CD4-positive, CD25-positive, alpha-beta regulatory T cell (primary cell): Measurements from ENCODE around the gene S100A7. TPM values are rescaled to one million over a fixed set of nuclear protein-coding genes. Genes with fewer than 3 reads are reported as not detected.
"Not testable (repeated sequence)": the region's sequence is repeated elsewhere in the genome, so short reads cannot be mapped to it uniquely, and the experiment has no call there.

Experiments used
- ATAC-seq, 2 donors: fragments of 150-1000 bp; cut with Tn5 transposase; one replicate each; pipeline ENCODE4 v1.10.0; 2021; ENCODE audit warnings: low read depth in 2 of 2, moderate number of reproducible peaks in 2 of 2, moderate library complexity in 1 of 2
- DNase-seq, 3 donors: peaks; one replicate each; pipeline versions ENCODE4 v3.0.0 to v3.0.0-alpha.2; 2012 to 2022; ENCODE audit warnings: mixed read lengths in 1 of 3
- H3K27ac ChIP-seq: one replicate; pipeline ENCODE4 v1.7.0; 2013; ENCODE audit warnings: mild to moderate bottlenecking, low read length; ENCODE audit not compliant: insufficient read depth, poor library complexity, severe bottlenecking
- H3K27me3 ChIP-seq: one replicate; pipeline ENCODE4 v1.7.0; 2013; ENCODE audit warnings: low read length; ENCODE audit not compliant: control insufficient read depth, insufficient read depth
- H3K36me3 ChIP-seq: one replicate; pipeline ENCODE4 v1.7.0; 2013; ENCODE audit warnings: mild to moderate bottlenecking, low read length, moderate library complexity; ENCODE audit not compliant: control insufficient read depth, insufficient read depth
- H3K4me1 ChIP-seq: 2 replicates; pipeline ENCODE4 v1.7.0; 2013; ENCODE audit warnings: mild to moderate bottlenecking, low read length; ENCODE audit not compliant: insufficient read depth, control insufficient read depth, poor library complexity, severe bottlenecking
- H3K4me3 ChIP-seq: one replicate; pipeline ENCODE4 v1.7.0; 2013; ENCODE audit warnings: low read depth, mild to moderate bottlenecking, low read length, moderate library complexity
- H3K9me3 ChIP-seq, 2 experiments: 1 replicate in 1 of 2; 2 replicates in 1 of 2; pipeline ENCODE4 v1.7.0; 2013; ENCODE audit warnings: low read length in 2 of 2, mild to moderate bottlenecking in 1 of 2, moderate library complexity in 1 of 2; ENCODE audit not compliant: control insufficient read depth in 2 of 2
- H3K27ac Mint-ChIP-seq, 3 donors: one replicate each; pipeline ENCODE4 v1.8.0; 2020 to 2022; ENCODE audit warnings: mild to moderate bottlenecking in 3 of 3, mixed read lengths in 3 of 3, moderate library complexity in 2 of 3
- H3K27me3 Mint-ChIP-seq: one replicate; pipeline ENCODE4 v1.8.0; 2022; ENCODE audit warnings: mild to moderate bottlenecking, mixed read lengths
- H3K36me3 Mint-ChIP-seq: one replicate; pipeline ENCODE4 v1.8.0; 2020; ENCODE audit warnings: mixed read lengths
- H3K4me1 Mint-ChIP-seq, 4 donors: one replicate each; pipeline ENCODE4 v1.8.0; 2020 to 2022; ENCODE audit warnings: mixed read lengths in 4 of 4, mild to moderate bottlenecking in 1 of 4
- H3K4me3 Mint-ChIP-seq, 4 donors: one replicate each; pipeline ENCODE4 v1.8.0; 2020 to 2022; ENCODE audit warnings: mild to moderate bottlenecking in 4 of 4, mixed read lengths in 4 of 4, moderate library complexity in 3 of 4
- H3K9me3 Mint-ChIP-seq, 7 donors: one replicate each; pipeline ENCODE4 v1.8.0; 2020 to 2022; ENCODE audit warnings: mixed read lengths in 7 of 7, mild to moderate bottlenecking in 3 of 7, moderate library complexity in 2 of 7
- polyA plus RNA-seq, 4 donors: library from polyadenylated mRNA; unstranded; fragments of 300-500 nt; fragmentation: Illumina TruSeq; gene quantifications; one replicate each; pipeline ENCODE4 v1.2.3, GENCODE V29; 2021
- total RNA-seq: library from RNA; stranded (reverse); gene quantifications from one replicate; pipeline ENCODE4 v1.2.3, GENCODE V29; 2022

S100A7 gene
- total and polyA plus RNA-seq, 5 donors from 2014 or later: not detected

DNA sequence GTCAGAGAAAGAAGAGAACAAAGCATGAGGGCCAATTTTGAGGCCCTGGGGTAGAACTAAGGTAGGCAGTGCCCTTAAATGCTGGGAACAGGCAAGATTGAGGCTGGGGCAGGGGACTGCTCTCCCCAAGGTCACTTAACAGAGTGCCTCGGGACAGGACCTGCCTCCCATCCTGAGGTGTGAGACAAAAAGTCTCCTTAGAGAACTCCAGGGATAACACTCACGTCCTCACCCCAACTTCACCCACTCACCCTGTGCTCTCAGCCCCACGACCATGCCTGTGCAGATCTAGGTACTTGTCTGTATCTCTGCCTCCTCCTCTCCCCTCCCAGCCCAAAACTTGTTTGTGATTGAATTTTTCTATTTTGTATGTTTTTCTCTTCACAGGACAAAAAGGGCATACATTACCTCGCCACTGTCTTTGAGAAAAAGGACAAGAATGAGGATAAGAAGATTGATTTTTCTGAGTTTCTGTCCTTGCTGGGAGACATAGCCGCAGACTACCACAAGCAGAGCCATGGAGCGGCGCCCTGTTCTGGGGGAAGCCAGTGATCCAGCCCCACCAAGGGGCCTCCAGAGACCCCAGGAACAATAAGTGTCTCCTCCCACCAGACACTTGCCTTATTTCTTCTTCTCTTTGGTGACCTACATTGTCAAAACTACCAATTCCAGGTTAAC, 41.6 kb downstream of the S100A7 start:
- peaks cover 16% of the 10 kb centered on the region for H3K27me3 Mint-ChIP-seq
- H3K4me1 Mint-ChIP-seq, H3K4me1 ChIP-seq, H3K36me3 Mint-ChIP-seq, H3K9me3 Mint-ChIP-seq, ATAC-seq, H3K4me3 Mint-ChIP-seq, H3K27me3 ChIP-seq, H3K27ac Mint-ChIP-seq, H3K4me3 ChIP-seq, DNase-seq, H3K36me3 ChIP-seq, H3K9me3 ChIP-seq, H3K27ac ChIP-seq: not testable (repeated sequence)

DNA sequence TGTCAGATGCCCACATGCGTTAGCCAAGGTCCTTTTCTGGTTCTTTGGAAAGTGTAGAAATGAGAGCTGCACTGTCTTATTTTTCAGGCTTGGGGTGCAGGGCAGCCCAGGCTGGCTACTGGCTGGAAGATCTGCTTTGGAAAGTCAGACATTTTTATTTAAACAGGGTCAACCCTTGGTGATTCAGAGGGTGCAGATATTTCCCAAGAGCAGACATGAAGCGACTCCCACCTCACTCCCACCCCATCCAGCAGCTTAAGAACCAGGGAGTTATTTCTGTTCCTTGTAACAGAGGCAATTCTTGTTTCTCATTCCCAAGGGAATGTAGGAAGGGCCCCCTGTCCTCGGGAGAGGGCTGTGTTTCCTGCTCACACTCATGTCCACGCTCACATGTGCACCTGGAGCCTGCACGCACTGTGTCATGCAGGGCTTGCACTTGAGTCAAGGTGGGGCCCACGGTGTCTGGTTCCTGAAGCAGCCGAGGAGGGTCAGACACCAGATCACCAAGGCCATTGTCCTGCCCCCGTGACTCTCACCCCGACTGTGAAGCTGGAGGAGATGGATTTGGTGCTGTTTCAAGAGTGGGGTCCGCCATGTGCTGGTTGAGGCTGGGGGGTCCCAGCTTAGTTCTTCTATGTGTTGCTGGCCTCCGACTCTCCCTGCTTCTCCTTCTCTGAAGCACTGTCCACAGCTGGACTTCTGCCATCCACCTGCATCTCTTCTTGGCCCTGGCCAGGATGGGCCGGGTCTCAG, 43.1 kb downstream of the S100A7 start:
- Mint-ChIP-seq H3K9me3 (peaks cover 0 to 2% (median 0%) of the 10 kb centered on the region in 7 donors), H3K27me3 (peaks cover 16% of the 10 kb centered on the region), H3K4me1 (no peaks in the 10 kb centered on the region), H3K27ac (no peak overlapping the region), H3K4me3 (no peak overlapping the region), H3K36me3 (no peaks in the 10 kb centered on the region)
- H3K9me3 ChIP-seq: no peaks in the 10 kb centered on the region
- DNase-seq: no peak
- no peak overlapping the region for H3K4me3 ChIP-seq
- no peaks in the 10 kb centered on the region for H3K27me3 ChIP-seq
- no peak for ATAC-seq
- H3K4me1 ChIP-seq: no peaks in the 10 kb centered on the region
- no peaks in the 10 kb centered on the region for H3K36me3 ChIP-seq
- no peak overlapping the region for H3K27ac ChIP-seq

DNA sequence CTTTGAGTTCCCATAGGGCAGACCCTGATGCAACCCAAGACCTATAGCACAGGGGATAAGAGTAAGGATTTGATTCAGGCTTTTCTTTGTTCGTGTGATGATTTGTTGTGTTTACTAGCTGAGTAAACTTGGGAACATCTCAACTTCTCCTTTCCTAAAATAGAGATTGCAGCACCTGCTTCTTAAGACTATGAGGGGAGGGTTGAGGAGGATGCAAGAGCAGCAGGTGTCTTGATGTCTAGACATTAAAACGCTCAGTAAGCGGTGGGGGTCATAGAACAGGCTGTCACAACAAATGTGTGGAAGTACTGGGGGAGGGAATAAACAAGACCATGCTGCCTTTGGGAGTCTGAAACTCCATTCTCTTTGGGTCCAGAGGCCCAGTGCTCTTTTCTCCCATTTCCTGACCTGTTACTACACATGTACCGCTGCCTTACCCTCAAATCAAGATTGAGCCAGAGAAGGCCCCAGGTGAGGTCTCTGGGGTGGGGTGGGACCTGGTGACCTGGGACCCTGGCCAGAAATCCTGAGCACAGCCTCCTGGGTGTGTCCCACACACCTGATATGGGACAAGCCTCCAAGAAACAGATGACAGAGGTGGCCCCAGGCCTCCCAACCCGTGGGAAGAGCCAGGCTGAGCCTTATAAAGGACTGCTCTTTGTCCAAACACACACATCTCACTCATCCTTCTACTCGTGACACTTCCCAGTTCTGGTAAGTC, 44.4 kb downstream of the S100A7 start, which contains the start of gene S100A7A:
TSS of gene S100A7A (plus strand) at position 671 of the 721 bp plus-strand sequence. CDS start 1,563 bp downstream, outside the sequence.
- Histone ChIP-seq H3K36me3 (no peaks in the 10 kb centered on the region), H3K27ac (no peak within 1 kb of the TSS), H3K4me1 (no peaks in the 10 kb centered on the region), H3K4me3 (no peak within 1 kb of the TSS), H3K27me3 (no peaks in the 10 kb centered on the region), H3K9me3 (no peaks in the 10 kb centered on the region)
- Mint-ChIP-seq H3K9me3 (peaks cover 0 to 5% (median 2%) of the 10 kb centered on the region in 7 donors), H3K4me1 (no peaks in the 10 kb centered on the region), H3K27ac (no peak within 1 kb of the TSS), H3K27me3 (peaks cover 16% of the 10 kb centered on the region), H3K36me3 (no peaks in the 10 kb centered on the region), H3K4me3 (no peak within 1 kb of the TSS)
- ATAC-seq (no peak), DNase-seq (no peak)

DNA sequence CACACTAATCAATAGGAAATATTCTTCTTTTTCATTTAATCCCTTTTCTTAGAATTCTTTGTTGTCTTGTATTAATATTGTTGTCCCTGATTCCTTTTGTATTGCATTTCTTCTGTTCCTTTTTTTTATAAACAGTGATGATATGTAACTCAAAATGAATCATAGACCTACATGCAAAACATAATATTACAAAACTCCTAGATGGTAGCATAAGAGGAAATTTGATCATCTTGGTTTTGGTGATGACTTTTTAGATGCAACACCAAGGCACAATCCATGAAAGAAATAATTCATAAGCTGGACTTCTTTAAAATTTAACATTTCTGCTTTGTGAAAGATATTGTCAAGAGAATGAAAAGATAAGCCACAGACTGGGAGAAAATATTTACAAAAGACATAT, 46.5 kb downstream of the S100A7 start:
- ATAC-seq, H3K4me1 Mint-ChIP-seq, H3K27ac ChIP-seq, H3K36me3 ChIP-seq, H3K4me3 Mint-ChIP-seq, H3K4me1 ChIP-seq, H3K27ac Mint-ChIP-seq, H3K4me3 ChIP-seq, DNase-seq, H3K27me3 ChIP-seq, H3K9me3 ChIP-seq, H3K36me3 Mint-ChIP-seq: not testable (repeated sequence)
- peaks cover 0 to 11% (median 2%) of the 10 kb centered on the region in 7 donors for H3K9me3 Mint-ChIP-seq
- peaks cover 20% of the 10 kb centered on the region for H3K27me3 Mint-ChIP-seq

Other genes with a start within 250 kb of the S100A7 start
- gene PRR9, start 243.1 kb downstream of the S100A7 start, total RNA-seq: not detected
- gene PRR9, start 243.1 kb downstream of the S100A7 start, polyA plus RNA-seq: not detected
- gene LORICRIN, start 201.0 kb downstream of the S100A7 start, total RNA-seq: not detected
- gene LORICRIN, start 201.0 kb downstream of the S100A7 start, polyA plus RNA-seq: not detected
- not detected for gene PGLYRP3, start 147.7 kb downstream of the S100A7 start, total RNA-seq
- gene PGLYRP3, start 147.7 kb downstream of the S100A7 start, polyA plus RNA-seq: not detected
- gene PGLYRP4, start 111.8 kb downstream of the S100A7 start, total RNA-seq: 0.20 TPM
- gene PGLYRP4, start 111.8 kb downstream of the S100A7 start, polyA plus RNA-seq: under 1 TPM in 2 of 4 donors, not detected in 2; 0.08 to 0.22 TPM
- gene S100A9, start 102.8 kb downstream of the S100A7 start, total RNA-seq: not detected
- gene S100A9, start 102.8 kb downstream of the S100A7 start, polyA plus RNA-seq: 10 to 100 TPM in 2 of 4 donors, 1 to 10 TPM in 1, under 1 TPM in 1; 0.96 to 37.6 (median 8.6) TPM
- not detected for gene S100A12, start 85.0 kb downstream of the S100A7 start, total RNA-seq
- gene S100A12, start 85.0 kb downstream of the S100A7 start, polyA plus RNA-seq: 1 to 10 TPM in 1 of 4 donors, under 1 TPM in 1, not detected in 2; 0.51 to 2.2 TPM
- not detected for gene S100A8, start 69.6 kb downstream of the S100A7 start, total RNA-seq
- 10 to 100 TPM in 1 of 4 donors, 1 to 10 TPM in 2, not detected in 1; 2.7 to 32.7 (median 7.8) TPM for gene S100A8, start 69.6 kb downstream of the S100A7 start, polyA plus RNA-seq
- gene S100A7A, start 44.1 kb downstream of the S100A7 start, total RNA-seq: not detected
- gene S100A7A, start 44.1 kb downstream of the S100A7 start, polyA plus RNA-seq: not detected
- 304 TPM for gene S100A6, start 75.3 kb upstream of the S100A7 start, total RNA-seq
- gene S100A6, start 75.3 kb upstream of the S100A7 start, polyA plus RNA-seq: 1,000 to 10,000 TPM in 2 of 4 donors, 100 to 1,000 TPM in 2; 660 to 1,174 (median 946) TPM
- 1.8 TPM for gene S100A5, start 80.3 kb upstream of the S100A7 start, total RNA-seq
- 1 to 10 TPM; 1.2 to 3.0 (median 1.7) TPM for gene S100A5, start 80.3 kb upstream of the S100A7 start, polyA plus RNA-seq
- 928 TPM for gene S100A4, start 85.2 kb upstream of the S100A7 start, total RNA-seq
- 1,000 to 10,000 TPM; 2,534 to 4,309 (median 3,364) TPM for gene S100A4, start 85.2 kb upstream of the S100A7 start, polyA plus RNA-seq
- not detected for gene S100A3, start 88.6 kb upstream of the S100A7 start, total RNA-seq
- gene S100A3, start 88.6 kb upstream of the S100A7 start, polyA plus RNA-seq: not detected
- not detected for gene S100A2, start 105.2 kb upstream of the S100A7 start, total RNA-seq
- gene S100A2, start 105.2 kb upstream of the S100A7 start, polyA plus RNA-seq: not detected
- gene S100A16, start 152.5 kb upstream of the S100A7 start, total RNA-seq: not detected
- not detected for gene S100A16, start 152.5 kb upstream of the S100A7 start, polyA plus RNA-seq
- gene S100A14, start 155.7 kb upstream of the S100A7 start, total RNA-seq: not detected
- not detected for gene S100A14, start 155.7 kb upstream of the S100A7 start, polyA plus RNA-seq
- 6.4 TPM for gene S100A13, start 166.9 kb upstream of the S100A7 start, total RNA-seq
- 1 to 10 TPM in 2 of 4 donors, under 1 TPM in 2; 0.41 to 1.8 (median 1.3) TPM for gene S100A13, start 166.9 kb upstream of the S100A7 start, polyA plus RNA-seq
- gene S100A1, start 167.8 kb upstream of the S100A7 start, total RNA-seq: not detected
- gene S100A1, start 167.8 kb upstream of the S100A7 start, polyA plus RNA-seq: not detected
- gene CHTOP, start 173.4 kb upstream of the S100A7 start, total RNA-seq: 85.1 TPM
- 10 to 100 TPM; 57.5 to 73.1 (median 65.8) TPM for gene CHTOP, start 173.4 kb upstream of the S100A7 start, polyA plus RNA-seq
- gene SNAPIN, start 198.1 kb upstream of the S100A7 start, total RNA-seq: 21.5 TPM
- 100 to 1,000 TPM in 1 of 4 donors, 10 to 100 TPM in 3; 84.9 to 120 (median 93.7) TPM for gene SNAPIN, start 198.1 kb upstream of the S100A7 start, polyA plus RNA-seq
- gene ILF2, start 210.3 kb upstream of the S100A7 start, total RNA-seq: 127 TPM
- 100 to 1,000 TPM; 133 to 162 (median 150) TPM for gene ILF2, start 210.3 kb upstream of the S100A7 start, polyA plus RNA-seq
- not detected for gene NPR1, start 218.0 kb upstream of the S100A7 start, total RNA-seq
- gene NPR1, start 218.0 kb upstream of the S100A7 start, polyA plus RNA-seq: not detected